ENCODE measurements around the gene CDKN1C. TPM values are rescaled to one million over a fixed set of nuclear protein-coding genes. Genes with fewer than 3 reads are reported as not detected.

CDKN1C gene
- total RNA-seq, 2 donors from 2014 or later: 10.9 to 18.2 TPM

DNA sequence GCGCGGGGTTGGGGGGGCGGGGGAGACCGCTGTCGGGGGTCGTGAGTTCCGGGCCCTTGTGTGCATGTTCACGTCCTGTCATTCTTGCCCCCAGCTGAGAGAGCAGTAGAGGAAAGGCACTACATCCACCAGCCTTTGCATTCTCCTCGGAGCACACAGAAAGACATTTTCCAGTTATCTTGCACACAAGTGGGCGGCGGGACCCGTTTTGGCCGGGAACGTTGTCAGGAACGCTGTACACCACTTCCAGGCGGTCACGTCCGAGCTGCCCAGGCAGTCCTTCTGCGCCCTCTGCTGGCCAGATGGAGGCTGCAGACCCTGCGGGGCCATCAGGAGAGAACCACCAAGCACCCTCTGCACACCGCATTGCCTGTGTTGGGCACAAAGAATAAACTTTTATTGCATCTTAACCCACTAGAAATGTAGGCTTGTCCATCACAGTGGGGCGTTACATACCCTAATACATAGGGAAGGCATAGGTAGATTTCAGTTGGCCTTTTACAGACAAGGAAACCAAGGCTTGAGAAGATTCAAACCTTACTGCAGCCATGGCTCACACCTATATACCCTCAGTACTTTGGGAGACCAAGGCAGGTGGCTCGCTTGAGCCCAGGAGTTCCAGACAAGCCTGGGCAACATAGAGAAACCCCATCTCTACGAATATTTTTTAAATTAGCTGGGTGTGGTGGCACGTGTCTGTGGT lies 2.8 kb upstream of the CDKN1C start:
- Histone ChIP-seq H3K27ac (no peak overlapping the region), H3K27me3 (peaks cover 8% of the 10 kb centered on the region), H3K4me3 (no peak overlapping the region), H3K4me1 (peaks cover 14% of the 10 kb centered on the region), H3K9me3 (no peaks in the 10 kb centered on the region), H3K36me3 (no peaks in the 10 kb centered on the region), H3K9ac (ENCODE audit: low read depth in 2 of 2, low read length in 2 of 2) (no peak overlapping the region)
- DNase-seq: peak; percentile 94
- intact Hi-C loops (cut with DNase I): loop anchor here (1.0 to 10.0 kb wide), 2 partner anchors 184 to 356 kb away; no protein-coding TSS in a partner anchor
- TF ChIP-seq, protein P1, sequence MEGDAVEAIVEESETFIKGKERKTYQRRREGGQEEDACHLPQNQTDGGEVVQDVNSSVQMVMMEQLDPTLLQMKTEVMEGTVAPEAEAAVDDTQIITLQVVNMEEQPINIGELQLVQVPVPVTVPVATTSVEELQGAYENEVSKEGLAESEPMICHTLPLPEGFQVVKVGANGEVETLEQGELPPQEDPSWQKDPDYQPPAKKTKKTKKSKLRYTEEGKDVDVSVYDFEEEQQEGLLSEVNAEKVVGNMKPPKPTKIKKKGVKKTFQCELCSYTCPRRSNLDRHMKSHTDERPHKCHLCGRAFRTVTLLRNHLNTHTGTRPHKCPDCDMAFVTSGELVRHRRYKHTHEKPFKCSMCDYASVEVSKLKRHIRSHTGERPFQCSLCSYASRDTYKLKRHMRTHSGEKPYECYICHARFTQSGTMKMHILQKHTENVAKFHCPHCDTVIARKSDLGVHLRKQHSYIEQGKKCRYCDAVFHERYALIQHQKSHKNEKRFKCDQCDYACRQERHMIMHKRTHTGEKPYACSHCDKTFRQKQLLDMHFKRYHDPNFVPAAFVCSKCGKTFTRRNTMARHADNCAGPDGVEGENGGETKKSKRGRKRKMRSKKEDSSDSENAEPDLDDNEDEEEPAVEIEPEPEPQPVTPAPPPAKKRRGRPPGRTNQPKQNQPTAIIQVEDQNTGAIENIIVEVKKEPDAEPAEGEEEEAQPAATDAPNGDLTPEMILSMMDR (IDR thresholded peaks at IDR 0.05): peak; percentile 98

DNA sequence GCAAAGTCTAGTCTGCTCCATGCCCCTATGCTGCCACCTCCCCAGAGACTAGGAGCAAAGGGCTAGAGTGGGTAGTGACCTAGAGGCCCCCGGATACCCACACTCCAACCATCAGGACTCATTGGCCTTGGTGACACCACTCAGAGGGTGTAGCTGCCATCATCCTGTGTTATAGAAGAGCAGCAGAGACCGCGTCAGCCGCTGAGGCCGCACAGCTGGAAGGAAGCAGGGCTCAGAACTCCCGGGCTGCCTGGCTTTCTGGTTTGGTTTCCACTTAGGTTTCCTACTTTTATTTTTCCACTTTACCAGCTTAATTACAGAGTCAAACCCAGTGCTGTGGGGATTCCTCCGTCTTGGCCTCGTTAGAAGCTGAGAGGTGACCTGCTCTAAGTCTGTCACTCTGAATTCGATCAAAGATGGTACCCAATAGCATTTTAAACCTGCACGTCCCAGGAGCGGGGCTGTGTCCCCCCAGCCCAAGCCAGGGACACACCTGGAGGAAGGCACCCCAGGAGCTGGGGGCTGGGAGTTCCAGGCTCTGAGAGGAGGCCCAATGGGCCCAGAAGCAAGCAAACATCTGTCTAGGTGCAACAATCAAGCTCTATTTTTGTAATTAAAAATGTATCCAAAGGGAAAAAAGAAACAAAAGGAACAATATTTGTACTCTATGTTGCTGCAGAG lies 2.1 kb upstream of the CDKN1C start:
- no peak for DNase-seq
- no peak overlapping the region for H3K4me3 ChIP-seq
- peaks cover 8% of the 10 kb centered on the region for H3K27me3 ChIP-seq
- H3K9ac ChIP-seq (ENCODE audit: low read depth in 2 of 2, low read length in 2 of 2): no peak overlapping the region
- no peaks in the 10 kb centered on the region for H3K9me3 ChIP-seq
- peaks cover 14% of the 10 kb centered on the region for H3K4me1 ChIP-seq
- TF ChIP-seq, protein P1 (IDR thresholded peaks at IDR 0.05): no peak
- H3K36me3 ChIP-seq: no peaks in the 10 kb centered on the region
- no peak overlapping the region for H3K27ac ChIP-seq
- intact Hi-C loops (cut with DNase I): loop anchor here (1.0 to 10.0 kb wide), 2 partner anchors 183 to 355 kb away; no protein-coding TSS in a partner anchor

DNA sequence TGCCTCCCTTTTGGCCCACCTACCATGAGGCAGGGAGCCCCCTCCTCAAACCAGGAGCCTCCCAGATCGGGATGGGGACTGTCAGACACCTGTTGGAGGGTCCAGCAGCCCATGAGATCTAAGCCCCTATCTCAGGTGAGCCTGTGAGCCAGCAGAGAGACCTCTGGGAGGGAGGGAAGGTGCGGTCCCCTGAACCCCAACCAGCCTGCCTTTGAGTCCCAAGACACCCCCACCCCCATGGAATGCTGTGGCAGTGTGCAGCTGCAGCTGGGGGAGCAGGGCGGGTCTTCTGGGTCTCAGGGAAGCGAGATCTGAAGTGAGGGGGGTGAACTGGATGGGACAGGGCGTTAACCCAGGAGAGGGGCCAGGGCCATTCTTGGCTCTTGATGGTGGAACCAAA lies 1.4 kb upstream of the CDKN1C start:
- Histone ChIP-seq H3K27ac (no peak overlapping the region), H3K4me1 (peaks cover 10% of the 10 kb centered on the region), H3K9ac (ENCODE audit: low read depth in 2 of 2, low read length in 2 of 2) (no peak overlapping the region), H3K4me3 (no peak overlapping the region), H3K27me3 (peaks cover 8% of the 10 kb centered on the region), H3K36me3 (no peaks in the 10 kb centered on the region), H3K9me3 (no peaks in the 10 kb centered on the region)
- TF ChIP-seq, protein P1 (IDR thresholded peaks at IDR 0.05): no peak
- no peak for DNase-seq
- intact Hi-C loops (cut with DNase I): loop anchor here (10.0 kb wide), 1 partner anchor 182 kb away; no protein-coding TSS in a partner anchor

DNA sequence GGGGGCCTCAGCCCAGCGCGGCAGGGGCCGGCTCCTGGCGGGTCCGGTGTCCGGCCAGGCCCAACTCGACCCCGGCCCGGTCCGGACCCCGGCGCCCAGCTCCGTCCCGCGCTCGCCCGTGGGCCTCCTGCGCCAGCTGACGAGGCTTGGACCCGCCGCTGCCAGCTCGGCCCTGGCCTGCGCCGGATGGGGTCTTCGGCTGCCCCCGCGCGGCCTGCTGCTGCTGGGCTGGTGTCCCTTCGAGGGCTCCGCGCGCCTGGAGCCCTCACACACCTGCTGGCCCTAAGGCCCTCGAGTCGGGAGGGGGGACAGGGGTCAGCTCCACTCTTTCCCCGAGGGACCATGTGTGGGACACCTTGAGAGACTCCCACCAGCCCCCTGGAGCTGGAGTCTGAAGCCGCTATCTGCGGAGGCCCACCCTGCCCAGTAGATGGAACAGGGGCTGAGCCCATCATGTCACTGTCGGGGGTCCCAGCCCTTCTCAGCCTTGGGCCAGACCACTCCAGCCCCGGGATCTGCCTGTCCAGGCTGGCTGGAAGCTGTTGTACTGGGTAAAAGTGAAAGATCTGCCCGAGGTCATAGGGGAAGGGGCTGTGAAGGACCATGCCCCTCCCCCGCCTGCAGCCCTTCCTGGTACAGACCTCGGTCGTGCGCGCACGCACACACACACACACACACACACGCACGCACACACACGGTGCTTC lies 768 bp upstream of the CDKN1C start:
- TF ChIP-seq, protein P1 (IDR thresholded peaks at IDR 0.05): no peak
- H3K27me3 ChIP-seq: peaks cover 8% of the 10 kb centered on the region
- peak overlapping the region; percentile 12 to 58 for H3K9ac ChIP-seq (ENCODE audit: low read depth in 2 of 2, low read length in 2 of 2)
- H3K9me3 ChIP-seq: no peaks in the 10 kb centered on the region
- DNase-seq: no peak
- H3K4me3 ChIP-seq: peak overlapping the region; percentile 47
- H3K36me3 ChIP-seq: no peaks in the 10 kb centered on the region
- H3K27ac ChIP-seq: no peak overlapping the region
- peaks cover 6% of the 10 kb centered on the region for H3K4me1 ChIP-seq
- intact Hi-C loops (cut with DNase I): loop anchor here (10.0 kb wide), 1 partner anchor 182 kb away; no protein-coding TSS in a partner anchor

DNA sequence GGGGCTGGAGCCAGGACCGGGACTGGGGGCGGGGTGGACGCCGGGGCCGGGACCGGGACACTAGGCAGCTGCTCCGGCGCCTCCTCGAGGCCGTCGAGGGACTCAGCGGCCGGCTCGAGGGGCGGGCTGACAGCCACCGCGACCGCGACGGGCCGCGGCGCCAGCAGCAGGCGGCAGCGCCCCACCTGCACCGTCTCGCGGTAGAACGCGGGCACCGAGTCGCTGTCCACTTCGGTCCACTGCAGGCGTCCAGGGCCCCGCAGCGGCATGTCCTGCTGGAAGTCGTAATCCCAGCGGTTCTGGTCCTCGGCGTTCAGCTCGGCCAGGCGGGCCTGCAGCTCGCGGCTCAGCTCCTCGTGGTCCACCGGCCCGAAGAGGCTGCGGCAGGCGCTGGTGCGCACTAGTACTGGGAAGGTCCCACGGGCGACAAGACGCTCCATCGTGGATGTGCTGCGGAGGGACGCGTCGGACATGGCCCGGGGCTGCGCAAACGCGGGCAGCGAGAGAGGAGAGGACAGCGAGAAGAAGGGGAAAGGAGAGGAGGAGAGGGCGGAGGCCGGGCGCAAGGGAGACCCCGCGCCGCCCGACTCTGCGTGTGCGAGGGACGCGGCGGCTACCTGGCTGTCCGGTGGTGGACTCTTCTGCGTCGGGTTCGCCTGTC lies 428 bp downstream of the CDKN1C start:
- Histone ChIP-seq H3K36me3 (no peaks in the 10 kb centered on the region), H3K9ac (ENCODE audit: low read depth in 2 of 2, low read length in 2 of 2) (peak overlapping the region; percentile 40 to 79), H3K27ac (peak overlapping the region; percentile 55), H3K4me1 (peaks cover 4% of the 10 kb centered on the region), H3K9me3 (no peaks in the 10 kb centered on the region), H3K27me3 (peaks cover 8% of the 10 kb centered on the region), H3K4me3 (peak overlapping the region; percentile 81)
- peak; percentile 65 for DNase-seq
- intact Hi-C loops (cut with DNase I): loop anchor here (10.0 kb wide), 1 partner anchor 180 kb away; no protein-coding TSS in a partner anchor
- TF ChIP-seq, protein P1 (IDR thresholded peaks at IDR 0.05): no peak
